GM18870 (cell line): ENCODE measurements around the gene HPCAL1.

Experiments used
- ATAC-seq: cut with Tn5 transposase; IDR thresholded peaks from one replicate; pipeline ENCODE4 v1.9.1; 2021; ENCODE audit warnings: moderate library complexity; ENCODE audit not compliant: unreplicated experiment

Gene HPCAL1

GRCh38 chr2:10320575-10320931, 17.8 kb downstream of the HPCAL1 start:
- no peak for ATAC-seq

- no peak for ATAC-seq
These were observed 18.2 kb downstream of the HPCAL1 start for GRCh38 chr2:10320933-10321332.

- ATAC-seq: no peak
These were observed 18.9 kb downstream of the HPCAL1 start for GRCh38 chr2:10321622-10322021.

GRCh38 chr2:10322481-10322880, 19.8 kb downstream of the HPCAL1 start:
- no peak for ATAC-seq

GRCh38 chr2:10322973-10323372, 20.3 kb downstream of the HPCAL1 start:
- ATAC-seq: no peak

- ATAC-seq: no peak
These were observed 20.8 kb downstream of the HPCAL1 start for GRCh38 chr2:10323535-10323934.

- no peak for ATAC-seq
These were observed 21.6 kb downstream of the HPCAL1 start for GRCh38 chr2:10324095-10324832.

GRCh38 chr2:10325278-10326145, 22.8 kb downstream of the HPCAL1 start:
- no peak for ATAC-seq

GRCh38 chr2:10326151-10326616, 23.5 kb downstream of the HPCAL1 start:
- no peak for ATAC-seq

GRCh38 chr2:10326707-10327594, 24.2 kb downstream of the HPCAL1 start:
- ATAC-seq: no peak

- no peak for ATAC-seq
These were observed 25.4 kb downstream of the HPCAL1 start for GRCh38 chr2:10327896-10328669.

GRCh38 chr2:10328670-10329579, 26.2 kb downstream of the HPCAL1 start:
- no peak for ATAC-seq

GRCh38 chr2:10329580-10329879, 26.8 kb downstream of the HPCAL1 start:
- ATAC-seq: no peak

GRCh38 chr2:10329880-10330699, 27.4 kb downstream of the HPCAL1 start:
- no peak for ATAC-seq

- no peak for ATAC-seq
These were observed 28.0 kb downstream of the HPCAL1 start for GRCh38 chr2:10330700-10331026.

GRCh38 chr2:10331027-10331701, 28.5 kb downstream of the HPCAL1 start:
- ATAC-seq: no peak

- no peak for ATAC-seq
These were observed 29.1 kb downstream of the HPCAL1 start for GRCh38 chr2:10331702-10332401.
